Activated T-helper 1 cell treated with anti-CD3 and anti-CD28 coated beads, Interleukin-12 subunit alpha, Interleukin-12 subunit beta, Interleukin-2, Interleukin-4 antibody, amounts not matched to agents 30 ng/mL and 10 ng/mL and 1 ng/mL, durations not matched to agents 14 hours and 24 hours and 36 hours (primary cell): ENCODE measurements around the gene COA3. TPM values are rescaled to one million over a fixed set of nuclear protein-coding genes. Genes with fewer than 3 reads are reported as not detected.
A peak's percentile ranks its signal among the peaks of the same experiment; 100 is the strongest.

Experiments used
- DNase-seq: peaks from one replicate; pipeline ENCODE4 v3.0.0; 2021; ENCODE audit warnings: low spot score
- H3K27ac Mint-ChIP-seq: one replicate; pipeline ENCODE4 v1.8.0; 2021; ENCODE audit warnings: mild to moderate bottlenecking, mixed read lengths
- H3K27me3 Mint-ChIP-seq: one replicate; pipeline ENCODE4 v1.8.0; 2022; ENCODE audit warnings: mild to moderate bottlenecking, moderate library complexity, mixed read lengths; ENCODE audit not compliant: insufficient read depth
- H3K36me3 Mint-ChIP-seq: one replicate; pipeline ENCODE4 v1.8.0; 2021; ENCODE audit warnings: low read depth, mixed read lengths
- H3K4me1 Mint-ChIP-seq: one replicate; pipeline ENCODE4 v1.8.0; 2021; ENCODE audit warnings: low read depth, mixed read lengths
- H3K4me3 Mint-ChIP-seq: one replicate; pipeline ENCODE4 v1.8.0; 2021; ENCODE audit warnings: mild to moderate bottlenecking, moderate library complexity, mixed read lengths
- H3K9me3 Mint-ChIP-seq: one replicate; pipeline ENCODE4 v1.8.0; 2021; ENCODE audit warnings: mixed read lengths
- intact Hi-C: fragments of 100-400 bp; cut with micrococcal nuclease; formaldehyde crosslinking; loops from one replicate; pipeline ENCODE4 v1.15.1; 2024
- total RNA-seq: library from RNA; stranded (reverse); gene quantifications from 2 replicates; pipeline ENCODE4 v1.2.3, GENCODE V29; 2022

The COA3 gene
- 53.5 and 59.3 TPM in 2 replicates for total RNA-seq

- Mint-ChIP-seq H3K9me3 (no peaks in the 10 kb centered on the region), H3K36me3 (peaks cover 3% of the 10 kb centered on the region), H3K4me1 (peaks cover 19% of the 10 kb centered on the region), H3K4me3 (peak within 1 kb of the TSS; percentile 90), H3K27ac (peak within 1 kb of the TSS; percentile 56), H3K27me3 (peaks cover 3% of the 10 kb centered on the region)
- intact Hi-C loops: loop anchor here (1.0 kb wide), 3 partner anchors 25 to 77 kb away; partner anchors contain the start of genes BECN1 and VPS25
- DNase-seq: peak; percentile 73
Observed at GRCh38 chr17:42798383-42799380, at the start of gene COA3, which contains the start of gene CNTD1. Gene COA3, minus strand, starts transcription at chr17:42798704. Its CDS starts 23 bp downstream, at chr17:42798681. Gene CNTD1, plus strand, starts transcription at chr17:42798861. Its CDS starts 207 bp downstream, at chr17:42799068.

GRCh38 chr17:42848093-42848492, 49.6 kb upstream of the COA3 start:
- intact Hi-C loops: no loop called here
- Mint-ChIP-seq H3K4me1 (peaks cover 21% of the 10 kb centered on the region), H3K4me3 (no peak overlapping the region)

GRCh38 chr17:42846594-42847280, 48.2 kb upstream of the COA3 start:
- Mint-ChIP-seq H3K9me3 (no peaks in the 10 kb centered on the region), H3K36me3 (peaks cover 29% of the 10 kb centered on the region), H3K4me1 (peaks cover 21% of the 10 kb centered on the region), H3K27ac (no peak overlapping the region), H3K4me3 (no peak overlapping the region), H3K27me3 (no peaks in the 10 kb centered on the region)
- intact Hi-C loops: no loop called here
- no peak for DNase-seq

More at GRCh38 chr17:42848093-42848492, 49.6 kb upstream of the COA3 start:
- Mint-ChIP-seq H3K27me3 (no peaks in the 10 kb centered on the region), H3K9me3 (no peaks in the 10 kb centered on the region), H3K27ac (no peak overlapping the region), H3K36me3 (peaks cover 17% of the 10 kb centered on the region)
- no peak for DNase-seq

GRCh38 chr17:42845918-42846593, 47.6 kb upstream of the COA3 start:
- peak overlapping the region; percentile 8 for H3K27ac Mint-ChIP-seq
- no peak for DNase-seq

GRCh38 chr17:42845556-42845917, 47.0 kb upstream of the COA3 start:
- no peak overlapping the region for H3K4me3 Mint-ChIP-seq
- intact Hi-C loops: no loop called here

More at GRCh38 chr17:42845918-42846593, 47.6 kb upstream of the COA3 start:
- no peak overlapping the region for H3K4me3 Mint-ChIP-seq
- H3K9me3 Mint-ChIP-seq: no peaks in the 10 kb centered on the region
- intact Hi-C loops: no loop called here
- peaks cover 32% of the 10 kb centered on the region for H3K36me3 Mint-ChIP-seq
- H3K4me1 Mint-ChIP-seq: peaks cover 21% of the 10 kb centered on the region
- H3K27me3 Mint-ChIP-seq: no peaks in the 10 kb centered on the region

GRCh38 chr17:42844761-42845555, 46.5 kb upstream of the COA3 start:
- H3K9me3 Mint-ChIP-seq: no peaks in the 10 kb centered on the region
- H3K4me3 Mint-ChIP-seq: no peak overlapping the region
- peaks cover 34% of the 10 kb centered on the region for H3K36me3 Mint-ChIP-seq
- peaks cover 21% of the 10 kb centered on the region for H3K4me1 Mint-ChIP-seq
- H3K27me3 Mint-ChIP-seq: no peaks in the 10 kb centered on the region
- no peak for DNase-seq
- intact Hi-C loops: no loop called here
- no peak overlapping the region for H3K27ac Mint-ChIP-seq

More at GRCh38 chr17:42845556-42845917, 47.0 kb upstream of the COA3 start:
- Mint-ChIP-seq H3K27me3 (no peaks in the 10 kb centered on the region), H3K9me3 (no peaks in the 10 kb centered on the region), H3K4me1 (peaks cover 21% of the 10 kb centered on the region), H3K36me3 (peaks cover 34% of the 10 kb centered on the region), H3K27ac (no peak overlapping the region)
- no peak for DNase-seq

- no peaks in the 10 kb centered on the region for H3K27me3 Mint-ChIP-seq
- no peaks in the 10 kb centered on the region for H3K9me3 Mint-ChIP-seq
- DNase-seq: no peak
- peaks cover 39% of the 10 kb centered on the region for H3K36me3 Mint-ChIP-seq
- no peak within 1 kb of the TSS for H3K4me3 Mint-ChIP-seq
- no peak within 1 kb of the TSS for H3K27ac Mint-ChIP-seq
- peaks cover 21% of the 10 kb centered on the region for H3K4me1 Mint-ChIP-seq
- intact Hi-C loops: no loop called here
Observed at GRCh38 chr17:42844271-42844670, 45.8 kb upstream of the COA3 start, which contains the start of gene AOC2. Gene AOC2, plus strand, starts transcription at chr17:42844580. Its CDS starts 47 bp downstream, at chr17:42844627.

- Mint-ChIP-seq H3K27me3 (no peaks in the 10 kb centered on the region), H3K4me1 (peaks cover 21% of the 10 kb centered on the region), H3K36me3 (peaks cover 46% of the 10 kb centered on the region), H3K27ac (no peak overlapping the region), H3K9me3 (no peaks in the 10 kb centered on the region), H3K4me3 (no peak overlapping the region)
- intact Hi-C loops: loop anchor here (1.0 kb wide), 1 partner anchor 86 kb away; no protein-coding TSS in a partner anchor
- DNase-seq: no peak
Observed at GRCh38 chr17:42843358-42843934, 44.9 kb upstream of the COA3 start.

GRCh38 chr17:42841975-42842685, 43.6 kb upstream of the COA3 start:
- peaks cover 54% of the 10 kb centered on the region for H3K36me3 Mint-ChIP-seq
- H3K4me1 Mint-ChIP-seq: peaks cover 22% of the 10 kb centered on the region

GRCh38 chr17:42835732-42836131, 37.2 kb upstream of the COA3 start:
- Mint-ChIP-seq H3K9me3 (no peaks in the 10 kb centered on the region), H3K27ac (no peak overlapping the region), H3K27me3 (no peaks in the 10 kb centered on the region), H3K36me3 (peaks cover 33% of the 10 kb centered on the region), H3K4me1 (peaks cover 23% of the 10 kb centered on the region), H3K4me3 (no peak overlapping the region)
- intact Hi-C loops: no loop called here
- no peak for DNase-seq

More at GRCh38 chr17:42841975-42842685, 43.6 kb upstream of the COA3 start:
- Mint-ChIP-seq H3K4me3 (no peak overlapping the region), H3K27me3 (no peaks in the 10 kb centered on the region), H3K9me3 (no peaks in the 10 kb centered on the region), H3K27ac (no peak overlapping the region)
- DNase-seq: no peak
- intact Hi-C loops: no loop called here
